Astrocyte of the spinal cord (primary cell): ENCODE data around the gene RELL2.
A peak's percentile ranks its signal among the peaks of the same experiment; 100 is the strongest.
"Not testable (repeated sequence)": the region's sequence is repeated elsewhere in the genome, so short reads cannot be mapped to it uniquely, and the experiment has no call there.

Experiments
- DNase-seq: peaks from one replicate; pipeline ENCODE4 v3.0.0; 2011; ENCODE audit warnings: low read depth, low spot score
- H3K4me3 ChIP-seq: 2 replicates; pipeline ENCODE4 v1.5.1; 2011; ENCODE audit warnings: low read depth, mild to moderate bottlenecking, low read length, moderate library complexity
- CTCF ChIP-seq: IDR thresholded peaks from 2 replicates; pipeline ENCODE4 v1.5.1; 2012; ENCODE audit warnings: low read depth, mild to moderate bottlenecking, low read length, inconsistent platforms
- in situ Hi-C: cut with HindIII; loops from 2 replicates; pipeline ENCODE4 v1.10.0; 2017; ENCODE audit warnings: low sequenced_read_pairs

RELL2 gene

GRCh38 chr5:141602606-141603005 is 34.2 kb upstream of the RELL2 start:
- no peak overlapping the region for H3K4me3 ChIP-seq
- in situ Hi-C loops, result no loop called here
- DNase-seq, result no peak
- no peak for TF ChIP-seq CTCF

GRCh38 chr5:141603923-141604717 is 32.7 kb upstream of the RELL2 start:
- H3K4me3 ChIP-seq, result no peak overlapping the region
- no peak for TF ChIP-seq CTCF
- in situ Hi-C loops, result no loop called here
- peak; percentile 87 for DNase-seq

GRCh38 chr5:141605523-141606277 is 31.1 kb upstream of the RELL2 start:
- in situ Hi-C loops, result no loop called here
- H3K4me3 ChIP-seq, result no peak overlapping the region
- peak; percentile 38 for DNase-seq
- TF ChIP-seq CTCF, result no peak

DNA sequence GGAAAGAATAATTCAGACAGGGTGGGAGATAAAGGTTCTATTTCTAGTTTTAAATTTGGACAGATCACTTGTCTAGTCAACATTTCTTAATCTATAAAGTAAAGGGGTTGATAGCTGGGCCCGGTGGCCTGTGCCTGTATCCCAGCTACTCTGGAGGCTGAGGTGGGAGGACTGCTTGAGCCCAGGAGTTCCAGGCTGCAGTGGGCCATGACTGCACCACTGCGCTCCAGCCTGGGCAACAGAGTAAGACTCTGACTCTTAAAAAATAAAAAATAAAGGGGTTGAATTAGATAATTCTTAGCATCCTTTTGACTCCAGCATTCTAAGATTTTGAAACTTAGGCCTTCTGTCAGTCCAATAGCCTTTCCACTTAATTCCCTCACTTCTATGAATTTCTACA is 28.8 kb upstream of the RELL2 start:
- DNase-seq, result no peak
- TF ChIP-seq CTCF, result no peak
- no peak overlapping the region for H3K4me3 ChIP-seq
- in situ Hi-C loops, result no loop called here

DNA sequence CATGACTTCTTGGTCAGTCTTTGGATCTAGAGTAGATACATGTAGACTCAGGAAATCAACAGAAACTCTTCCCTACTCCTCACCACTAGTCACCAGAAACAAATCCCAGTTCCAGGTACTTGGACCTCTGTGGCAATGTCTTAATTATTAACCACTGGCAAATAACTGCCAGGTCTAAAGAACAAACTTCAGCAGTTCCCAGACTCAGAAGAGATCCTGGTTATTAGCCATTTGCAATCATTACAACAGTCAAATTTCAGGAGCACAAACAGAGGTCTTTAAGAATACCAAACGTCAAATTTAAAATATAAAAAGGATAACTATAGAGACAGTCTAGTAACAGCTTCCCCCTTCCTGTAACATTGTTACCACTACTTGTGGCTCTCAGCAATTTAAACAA is 28.2 kb upstream of the RELL2 start:
- no peak for TF ChIP-seq CTCF
- no peak overlapping the region for H3K4me3 ChIP-seq
- DNase-seq, result no peak
- in situ Hi-C loops, result no loop called here

- no peak overlapping the region for H3K4me3 ChIP-seq
- no peak for DNase-seq
- no peak for TF ChIP-seq CTCF
- in situ Hi-C loops, result no loop called here
Observed at GRCh38 chr5:141609044-141609443, 27.8 kb upstream of the RELL2 start.

- in situ Hi-C loops, DNase-seq, H3K4me3 ChIP-seq: not testable (repeated sequence)
Observed at GRCh38 chr5:141609921-141610320, 26.9 kb upstream of the RELL2 start.
